Fibroblast of skin of abdomen (primary cell): ENCODE data around the gene SMIM26.
A peak's percentile ranks its signal among the peaks of the same experiment; 100 is the strongest.

Source experiments
- DNase-seq: peaks from one replicate; pipeline ENCODE4 v3.0.0-alpha.2; 2013

Gene SMIM26

DNA sequence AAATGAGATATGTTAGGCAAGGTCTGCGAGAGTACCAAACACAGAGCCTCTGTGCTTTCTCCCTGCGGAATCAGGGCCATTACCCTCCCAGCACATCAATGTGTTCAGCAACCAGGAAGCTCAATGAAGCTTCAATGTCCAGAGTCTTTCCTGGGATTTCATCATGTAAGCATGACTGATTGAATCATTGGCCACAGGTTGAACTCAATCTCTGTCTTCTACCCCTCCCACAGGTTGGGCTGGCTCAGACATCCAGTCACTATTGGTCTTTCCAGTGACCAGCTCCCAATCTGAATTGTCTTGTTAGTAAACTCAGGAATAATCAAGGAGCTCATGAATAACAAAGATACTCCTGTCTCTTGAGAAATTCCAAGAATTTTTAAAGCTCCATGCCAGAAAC, 17.9 kb downstream of the SMIM26 start:
- DNase-seq, result peak; percentile 88

DNA sequence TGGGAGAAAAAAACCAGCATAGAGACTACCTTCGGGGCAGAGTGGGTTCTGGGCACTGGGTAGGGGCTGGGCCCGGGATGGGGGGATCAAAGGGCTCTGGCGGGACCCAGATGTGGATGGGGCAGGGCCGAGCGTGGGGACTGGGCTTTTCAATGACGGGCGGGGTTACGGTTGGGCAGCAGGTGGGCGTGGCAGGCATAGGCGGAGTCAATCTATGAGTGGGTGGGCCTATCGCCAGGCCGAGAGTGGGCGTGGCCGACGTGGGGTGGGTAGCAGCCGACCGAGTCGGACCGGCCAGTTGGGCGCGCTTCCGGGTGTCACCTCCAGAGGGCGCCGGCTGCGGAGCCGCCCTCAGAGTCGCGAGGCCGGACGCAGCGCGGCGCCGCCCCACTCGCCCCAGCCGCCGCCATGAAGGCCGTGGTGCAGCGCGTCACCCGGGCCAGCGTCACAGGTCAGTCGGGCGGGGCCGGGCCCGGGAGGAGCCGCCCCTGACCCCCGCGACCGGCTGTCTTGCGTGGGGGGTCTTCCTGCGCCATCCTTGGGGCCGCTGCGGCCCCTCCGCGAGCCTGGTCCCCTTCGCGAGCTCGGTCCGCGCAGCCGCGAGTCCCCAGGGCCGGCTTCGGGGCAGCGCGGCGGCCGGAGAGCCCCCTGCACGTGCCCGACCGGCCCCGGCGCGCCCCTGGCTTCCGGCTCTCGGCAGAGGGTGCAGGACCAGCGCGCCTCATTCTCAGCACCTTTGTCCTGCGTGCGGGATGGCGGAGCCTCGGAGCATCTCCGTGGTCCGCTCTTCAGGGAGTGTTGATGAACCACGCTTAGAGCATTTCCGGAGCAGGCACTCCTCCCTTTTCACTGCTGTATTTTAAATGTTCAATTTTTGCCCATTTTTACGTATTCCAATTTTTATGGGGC, 20.7 kb downstream of the SMIM26 start, which contains the start of gene DTD1:
TSS of gene DTD1 (plus strand) at position 390 of the 909 bp plus-strand sequence. CDS start at position 409, 19 bp downstream.
- peak; percentile 85 for DNase-seq

DNA sequence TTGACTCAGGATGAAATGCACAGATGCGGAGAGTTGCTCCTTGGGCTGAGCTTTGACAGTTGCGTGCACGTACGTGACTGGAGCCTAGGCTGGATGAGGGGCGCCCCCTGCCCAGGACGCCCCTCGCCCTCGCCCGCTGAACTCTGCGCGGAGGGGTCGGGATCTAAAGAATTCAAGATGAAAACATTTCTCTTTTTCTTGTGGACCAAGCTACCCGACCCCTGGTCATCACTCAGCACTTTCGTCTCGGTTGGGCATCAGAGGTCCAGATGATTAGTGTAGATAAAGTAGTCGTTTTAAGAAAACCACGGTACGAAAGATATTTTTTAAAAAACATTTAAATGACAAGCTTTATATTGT, 21.3 kb downstream of the SMIM26 start:
- DNase-seq, result no peak

DNA sequence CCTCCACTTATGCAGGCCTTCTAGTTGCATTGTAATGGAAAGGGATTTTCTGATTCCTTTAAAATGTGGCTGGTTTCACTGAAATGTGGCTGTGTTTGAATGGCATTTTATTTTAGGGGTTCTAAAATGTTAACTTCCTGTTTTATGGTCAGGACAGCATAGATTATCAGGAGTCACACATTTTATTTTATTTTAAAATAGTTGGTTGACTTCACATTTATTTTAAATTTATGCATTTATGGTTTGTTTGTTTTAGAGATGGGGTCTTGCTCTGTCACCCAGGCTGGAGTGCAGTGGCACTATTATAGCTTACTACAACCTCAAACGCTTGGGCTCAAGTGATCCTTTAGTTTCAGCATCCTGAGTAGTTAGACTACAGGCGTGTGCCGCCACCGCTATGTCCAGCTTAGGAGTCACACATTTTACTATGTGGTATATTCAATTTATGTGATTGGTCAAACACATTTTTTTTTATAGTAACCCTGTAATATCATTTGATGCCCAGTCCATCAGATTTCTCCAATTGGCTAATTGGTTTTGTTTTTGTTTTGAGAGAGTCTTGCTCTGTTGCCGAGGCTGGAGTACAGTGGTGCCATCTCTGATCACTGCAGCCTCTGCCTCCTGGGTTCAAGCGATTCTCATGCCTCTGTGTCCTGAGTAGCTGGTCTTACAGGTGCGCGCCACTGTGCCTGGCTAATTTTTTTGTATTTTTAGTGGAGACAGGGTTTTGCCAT, 22.9 kb downstream of the SMIM26 start:
- DNase-seq, result no peak

DNA sequence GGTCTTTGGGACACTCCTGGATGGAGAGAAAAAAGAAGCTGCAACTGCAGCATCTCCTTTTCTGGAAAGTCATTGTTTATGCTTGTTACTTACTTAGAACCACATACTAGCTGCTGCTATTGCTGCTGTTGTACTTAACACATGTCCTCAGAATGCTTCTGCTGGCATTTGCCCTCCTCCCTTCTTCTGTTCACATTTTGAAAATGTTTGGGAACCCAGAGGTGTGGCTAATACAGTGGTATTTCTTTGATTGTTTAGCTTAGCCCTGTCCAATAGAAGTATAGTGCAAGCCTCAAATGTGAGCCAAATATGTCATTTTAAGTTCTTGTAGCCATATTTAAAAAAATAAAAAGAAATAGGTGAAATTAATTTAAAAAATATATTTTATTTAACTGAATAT, 29.0 kb downstream of the SMIM26 start:
- no peak for DNase-seq

DNA sequence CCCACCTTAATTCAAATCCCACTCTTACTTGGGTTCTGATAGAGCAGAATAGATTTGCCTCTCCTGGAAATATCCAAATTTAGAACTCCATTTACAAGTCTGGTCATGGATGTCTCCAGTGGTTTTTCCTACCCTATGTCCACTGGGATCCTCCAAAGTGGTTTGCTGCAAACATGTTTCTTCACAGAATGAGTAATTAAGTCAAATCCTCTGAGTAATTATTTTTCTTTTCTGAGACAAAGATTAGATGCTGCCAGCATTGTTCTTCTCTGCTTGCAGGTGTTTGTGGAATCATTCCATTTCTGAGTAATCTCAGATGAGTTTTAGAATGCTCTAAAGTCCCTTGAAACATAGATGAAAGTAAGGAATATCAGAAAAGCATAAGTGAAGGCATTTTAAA, 42.5 kb downstream of the SMIM26 start:
- no peak for DNase-seq

DNA sequence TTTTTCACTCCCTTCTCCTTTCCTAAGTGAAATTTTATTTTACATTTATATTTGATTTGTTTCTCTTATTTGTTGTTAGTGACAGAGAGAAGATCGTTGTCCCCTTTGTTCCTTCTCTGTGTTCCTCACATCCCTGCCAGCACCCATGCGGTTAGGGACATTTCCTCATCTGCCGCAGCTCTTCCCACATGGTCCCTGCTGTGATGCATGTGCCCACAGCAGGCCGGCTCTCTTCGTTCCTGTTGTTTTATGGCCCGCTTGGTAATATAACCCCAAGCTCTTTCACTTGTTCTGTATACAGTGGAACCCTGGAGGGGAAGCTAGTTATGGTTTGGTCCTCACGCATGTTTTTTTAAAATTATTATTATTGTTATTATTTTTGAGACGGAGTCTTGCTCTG, 44.3 kb downstream of the SMIM26 start:
- no peak for DNase-seq

DNA sequence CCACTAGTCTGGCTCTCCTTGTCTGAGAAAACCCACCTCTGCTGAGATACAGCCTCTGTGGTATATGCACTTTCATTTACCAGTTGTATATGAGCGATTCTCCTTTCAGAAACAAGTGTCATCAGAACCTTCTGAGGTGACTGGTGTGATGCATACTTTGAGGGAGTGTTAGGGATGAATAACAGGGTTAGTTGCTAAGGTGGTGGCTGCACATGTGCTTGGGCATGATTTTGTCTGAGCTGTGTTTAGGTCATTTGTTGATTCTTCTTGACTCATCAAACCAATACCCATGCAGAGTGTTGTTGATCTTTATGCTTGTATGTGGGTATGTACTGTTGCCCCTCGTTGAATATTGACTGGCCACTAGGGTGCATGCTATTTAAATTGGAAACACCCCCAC, 46.3 kb downstream of the SMIM26 start:
- no peak for DNase-seq

DNA sequence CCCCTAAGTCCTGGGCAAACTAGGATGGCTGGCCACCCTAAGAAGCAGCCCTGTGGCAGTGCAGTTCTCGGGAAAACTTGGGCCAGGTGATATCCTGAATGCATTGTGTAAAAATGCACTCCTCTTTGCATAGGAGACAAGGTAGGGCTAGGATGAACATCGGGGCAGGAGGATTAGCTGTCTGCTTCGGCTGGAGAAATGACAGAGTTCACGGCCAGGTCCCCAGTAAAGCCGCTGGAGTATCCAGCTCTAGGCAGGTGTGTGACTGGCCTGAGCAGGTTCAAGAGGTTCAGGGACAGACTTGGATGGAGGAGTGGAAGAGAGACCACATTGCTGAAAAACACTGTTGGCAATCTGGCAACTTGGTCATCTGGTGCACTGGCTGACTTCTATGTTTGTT, 47.0 kb downstream of the SMIM26 start:
- DNase-seq, result no peak

DNA sequence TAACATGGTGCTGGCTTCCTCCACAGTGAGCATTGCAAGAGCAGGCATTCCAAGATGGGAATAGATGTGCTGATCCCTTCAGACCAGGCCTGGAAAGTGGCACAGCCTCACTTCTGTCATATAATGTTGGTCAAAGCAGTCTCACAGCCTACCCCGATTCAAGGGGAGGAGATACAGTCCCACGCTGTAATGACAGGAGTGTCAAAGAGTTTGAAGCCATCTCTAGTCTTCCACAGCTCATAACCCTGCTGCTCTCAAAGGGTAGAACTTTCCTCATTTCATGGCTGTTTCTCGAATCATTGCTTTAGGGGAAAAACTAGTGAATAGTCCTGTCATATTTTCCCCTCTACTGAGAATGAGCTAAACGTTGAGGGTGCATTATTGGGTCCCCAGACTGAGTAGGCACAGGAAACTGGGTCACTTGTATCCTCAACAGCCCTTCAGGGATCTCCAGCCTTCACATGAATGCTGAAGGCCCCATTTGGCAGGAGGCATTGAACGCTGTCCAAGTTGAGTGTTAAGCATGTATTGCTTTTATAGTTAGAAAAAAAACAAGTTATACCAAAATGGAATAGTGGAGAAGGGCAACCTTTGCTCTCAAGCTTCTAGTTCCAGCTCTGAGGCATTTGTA, 47.9 kb downstream of the SMIM26 start:
- DNase-seq, result no peak
